PC-3 (cell line): ENCODE measurements around the gene HDGFL2. TPM values are rescaled to one million over a fixed set of nuclear protein-coding genes. Genes with fewer than 3 reads are reported as not detected.

Experiments used
- ATAC-seq: fragments of 200-7000 bp; cut with Tn5 transposase; 2 replicates; pipeline ENCODE4 v1.9.1; 2020; ENCODE audit warnings: mild to moderate bottlenecking, moderate library complexity
- BruUV-seq: library from RNA; stranded (reverse); fragments of 400-500 nt; replicated peaks from 2 replicates; lab custom pipeline; 2021; lab: Mats Ljungman, UMichigan
- CTCF ChIA-PET: fragments of 300-600 bp; sonication (Branson Sonifier 250); formaldehyde crosslinking; loops from one replicate; lab custom pipeline; 2022; ENCODE audit warnings: antibody characterized with exemption; lab: Charles Lee
- POLR2A ChIA-PET: fragments of 300-600 bp; sonication (Branson Sonifier 250); formaldehyde crosslinking; loops from one replicate; lab custom pipeline; 2022; ENCODE audit warnings: antibody characterized with exemption; ENCODE audit not compliant: unreplicated experiment; lab: Charles Lee
- DNase-seq: peaks from one replicate; pipeline ENCODE4 v3.0.0-alpha.2; 2015
- H2AFZ ChIP-seq: fragments of 300-600 bp; sonication (generic); 2 replicates; pipeline ENCODE4 v1.6.0; 2016; ENCODE audit warnings: antibody characterized with exemption, low read length
- H3F3A ChIP-seq: fragments of 300-600 bp; sonication (generic); one replicate; pipeline ENCODE4 v1.6.0; 2017; ENCODE audit warnings: antibody characterized with exemption, low read length, control low read depth, mild to moderate bottlenecking; ENCODE audit not compliant: unreplicated experiment
- H3K27ac ChIP-seq: fragments of 300-600 bp; sonication (generic); 2 replicates; pipeline ENCODE4 v1.5.1; 2016; ENCODE audit warnings: mild to moderate bottlenecking, low read length
- H3K27me3 ChIP-seq: fragments of 300-600 bp; sonication (generic); 2 replicates; pipeline ENCODE4 v1.6.1; 2016; ENCODE audit warnings: low read length, mixed read lengths
- H3K36me3 ChIP-seq: fragments of 300-600 bp; sonication (generic); 2 replicates; pipeline ENCODE4 v1.6.1; 2016; ENCODE audit warnings: low read depth, mixed run types, low read length, mixed read lengths
- H3K4me1 ChIP-seq: fragments of 300-600 bp; sonication (generic); 2 replicates; pipeline ENCODE4 v1.5.1; 2016; ENCODE audit warnings: low read length; ENCODE audit not compliant: insufficient read depth
- H3K4me2 ChIP-seq: fragments of 300-600 bp; sonication (generic); 2 replicates; pipeline ENCODE4 v1.6.0; 2016; ENCODE audit warnings: low read length
- H3K4me3 ChIP-seq: fragments of 300-600 bp; sonication (generic); 2 replicates; pipeline ENCODE4 v1.5.1; 2016; ENCODE audit warnings: mild to moderate bottlenecking, low read length, mixed read lengths
- H3K79me2 ChIP-seq: fragments of 300-600 bp; sonication (generic); 2 replicates; pipeline ENCODE4 v1.6.1; 2017; ENCODE audit warnings: low read length, mixed read lengths
- H3K9ac ChIP-seq: fragments of 300-600 bp; sonication (generic); 2 replicates; pipeline ENCODE4 v1.6.0; 2016; ENCODE audit warnings: mild to moderate bottlenecking, low read length
- H3K9me2 ChIP-seq: fragments of 300-600 bp; sonication (generic); replicated peaks from 2 replicates; pipeline ENCODE4 v1.6.1; 2016; ENCODE audit warnings: mixed run types, low read length, mixed read lengths
- H3K9me3 ChIP-seq: fragments of 300-600 bp; sonication (generic); 2 replicates; pipeline ENCODE4 v1.6.1; 2016; ENCODE audit warnings: low read length, mixed read lengths
- H4K20me1 ChIP-seq: fragments of 300-600 bp; sonication (generic); 2 replicates; pipeline ENCODE4 v1.6.1; 2016; ENCODE audit warnings: low read length, mixed read lengths
- EZH2 ChIP-seq: fragments of 300-600 bp; sonication (generic); IDR thresholded peaks from one replicate; pipeline ENCODE4 v1.6.1; 2017; ENCODE audit warnings: antibody characterized with exemption, mild to moderate bottlenecking, low read length; ENCODE audit not compliant: unreplicated experiment
- EZH2phosphoT487 ChIP-seq: fragments of 300-600 bp; sonication (generic); IDR thresholded peaks from 2 replicates; pipeline ENCODE4 v1.6.1; 2018; ENCODE audit warnings: mild to moderate bottlenecking, antibody characterized with exemption, low read length, borderline replicate concordance
- intact Hi-C: fragments of 100-400 bp; cut with micrococcal nuclease; formaldehyde crosslinking; loops from 2 replicates; pipeline ENCODE4 v1.9.0; 2023
- total RNA-seq: library from RNA; depleted of rRNA; stranded (reverse); fragments of >200 nt; gene quantifications from 2 replicates; pipeline ENCODE4 v1.2.3, GENCODE V29; 2014
- TF ChIP-seq, protein P1 (sequence below): fragments of 300-600 bp; sonication (generic); conservative IDR thresholded peaks from 2 replicates; pipeline ENCODE4 v1.5.1; 2017; ENCODE audit warnings: antibody characterized with exemption, low read depth, mild to moderate bottlenecking, low read length

HDGFL2 gene
- total RNA-seq, 1 experiment from 2014 or later = 111 TPM

GRCh38 chr19:4429771-4430171, 42.3 kb upstream of the HDGFL2 start:
- no peaks in the 10 kb centered on the region for H3K9me2 ChIP-seq
- H3F3A ChIP-seq = no peaks in the 10 kb centered on the region
- ATAC-seq = no peak
- no peak for DNase-seq
- peaks cover 4% of the 10 kb centered on the region; the same call in 1 of the 2 replicates for H3K36me3 ChIP-seq
- no peak overlapping the region for H3K4me2 ChIP-seq
- H3K27ac ChIP-seq = no peak overlapping the region
- H2AFZ ChIP-seq = no peak overlapping the region
- CTCF ChIA-PET = no interaction called here
- H4K20me1 ChIP-seq = no peaks in the 10 kb centered on the region
- H3K79me2 ChIP-seq = no peaks in the 10 kb centered on the region
- no peaks in the 10 kb centered on the region for H3K27me3 ChIP-seq
- no peak overlapping the region for H3K9ac ChIP-seq
- intact Hi-C loops = no loop called here
- TF ChIP-seq, protein P1, sequence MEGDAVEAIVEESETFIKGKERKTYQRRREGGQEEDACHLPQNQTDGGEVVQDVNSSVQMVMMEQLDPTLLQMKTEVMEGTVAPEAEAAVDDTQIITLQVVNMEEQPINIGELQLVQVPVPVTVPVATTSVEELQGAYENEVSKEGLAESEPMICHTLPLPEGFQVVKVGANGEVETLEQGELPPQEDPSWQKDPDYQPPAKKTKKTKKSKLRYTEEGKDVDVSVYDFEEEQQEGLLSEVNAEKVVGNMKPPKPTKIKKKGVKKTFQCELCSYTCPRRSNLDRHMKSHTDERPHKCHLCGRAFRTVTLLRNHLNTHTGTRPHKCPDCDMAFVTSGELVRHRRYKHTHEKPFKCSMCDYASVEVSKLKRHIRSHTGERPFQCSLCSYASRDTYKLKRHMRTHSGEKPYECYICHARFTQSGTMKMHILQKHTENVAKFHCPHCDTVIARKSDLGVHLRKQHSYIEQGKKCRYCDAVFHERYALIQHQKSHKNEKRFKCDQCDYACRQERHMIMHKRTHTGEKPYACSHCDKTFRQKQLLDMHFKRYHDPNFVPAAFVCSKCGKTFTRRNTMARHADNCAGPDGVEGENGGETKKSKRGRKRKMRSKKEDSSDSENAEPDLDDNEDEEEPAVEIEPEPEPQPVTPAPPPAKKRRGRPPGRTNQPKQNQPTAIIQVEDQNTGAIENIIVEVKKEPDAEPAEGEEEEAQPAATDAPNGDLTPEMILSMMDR = no peak
- TF ChIP-seq EZH2phosphoT487 (no peak), EZH2 (no peak)
- no peak overlapping the region for H3K4me3 ChIP-seq
- no peaks in the 10 kb centered on the region for H3K9me3 ChIP-seq
- POLR2A ChIA-PET = no interaction called here
- H3K4me1 ChIP-seq = no peaks in the 10 kb centered on the region
- no TSS peak for BruUV-seq

GRCh38 chr19:4430760-4431159, 41.3 kb upstream of the HDGFL2 start:
- H3K36me3 ChIP-seq = peaks cover 4% of the 10 kb centered on the region; the same call in 1 of the 2 replicates
- H3K9me2 ChIP-seq = no peaks in the 10 kb centered on the region
- H3K4me3 ChIP-seq = no peak overlapping the region
- H3K79me2 ChIP-seq = no peaks in the 10 kb centered on the region
- ChIA-PET CTCF (no interaction called here), POLR2A (no interaction called here)
- H2AFZ ChIP-seq = no peak overlapping the region
- no peak overlapping the region for H3K9ac ChIP-seq
- H3K27me3 ChIP-seq = no peaks in the 10 kb centered on the region
- DNase-seq (no peak), ATAC-seq (no peak)
- H3F3A ChIP-seq = no peaks in the 10 kb centered on the region
- H3K27ac ChIP-seq = no peak overlapping the region
- H3K9me3 ChIP-seq = no peaks in the 10 kb centered on the region
- no peaks in the 10 kb centered on the region for H3K4me1 ChIP-seq
- no peak overlapping the region for H3K4me2 ChIP-seq
- intact Hi-C loops = no loop called here
- no peak for TF ChIP-seq EZH2
- TF ChIP-seq EZH2phosphoT487 = no peak
- TF ChIP-seq, protein P1 = no peak
- no peaks in the 10 kb centered on the region for H4K20me1 ChIP-seq
- BruUV-seq = no TSS peak

DNA sequence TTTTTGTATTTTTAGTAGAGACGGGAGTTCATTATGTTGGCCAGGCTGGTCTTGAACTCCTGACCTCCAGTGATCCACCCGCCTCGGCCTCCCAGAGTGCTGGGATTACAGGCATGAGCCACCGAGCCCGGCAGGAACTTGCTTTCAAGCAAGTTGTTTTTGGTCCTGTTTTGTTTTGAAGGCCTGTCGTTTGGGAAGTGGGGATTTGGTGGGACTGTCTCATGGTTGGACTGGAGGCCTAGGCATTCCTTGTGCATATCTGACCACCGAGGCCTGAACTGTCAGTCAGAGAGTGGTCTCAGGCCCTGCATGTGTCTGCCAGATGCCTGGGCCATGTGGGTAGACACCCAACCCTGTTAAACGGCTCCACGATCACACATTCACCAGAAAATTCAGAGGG, 40.8 kb upstream of the HDGFL2 start:
- no peaks in the 10 kb centered on the region for H4K20me1 ChIP-seq
- H3K79me2 ChIP-seq = no peaks in the 10 kb centered on the region
- H3K4me1 ChIP-seq = no peaks in the 10 kb centered on the region
- H3K9ac ChIP-seq = no peak overlapping the region
- peaks cover 4% of the 10 kb centered on the region; the same call in 1 of the 2 replicates for H3K36me3 ChIP-seq
- H3K9me2 ChIP-seq = no peaks in the 10 kb centered on the region
- no peak overlapping the region for H2AFZ ChIP-seq
- BruUV-seq = no TSS peak
- H3K27ac ChIP-seq = no peak overlapping the region
- DNase-seq = no peak
- CTCF ChIA-PET = no interaction called here
- H3K9me3 ChIP-seq = no peaks in the 10 kb centered on the region
- TF ChIP-seq EZH2 (no peak), EZH2phosphoT487 (no peak)
- TF ChIP-seq, protein P1 = no peak
- H3K4me3 ChIP-seq = no peak overlapping the region
- intact Hi-C loops = no loop called here
- POLR2A ChIA-PET = no interaction called here
- H3K27me3 ChIP-seq = no peaks in the 10 kb centered on the region
- no peaks in the 10 kb centered on the region for H3F3A ChIP-seq
- ATAC-seq = no peak
- H3K4me2 ChIP-seq = no peak overlapping the region
